ENCODE results near the gene ANKS1B. TPM values are rescaled to one million over a fixed set of nuclear protein-coding genes. Genes with fewer than 3 reads are reported as not detected.

The ANKS1B gene
- total RNA-seq, 1 experiment from 2014 or later = 0.54 TPM

DNA sequence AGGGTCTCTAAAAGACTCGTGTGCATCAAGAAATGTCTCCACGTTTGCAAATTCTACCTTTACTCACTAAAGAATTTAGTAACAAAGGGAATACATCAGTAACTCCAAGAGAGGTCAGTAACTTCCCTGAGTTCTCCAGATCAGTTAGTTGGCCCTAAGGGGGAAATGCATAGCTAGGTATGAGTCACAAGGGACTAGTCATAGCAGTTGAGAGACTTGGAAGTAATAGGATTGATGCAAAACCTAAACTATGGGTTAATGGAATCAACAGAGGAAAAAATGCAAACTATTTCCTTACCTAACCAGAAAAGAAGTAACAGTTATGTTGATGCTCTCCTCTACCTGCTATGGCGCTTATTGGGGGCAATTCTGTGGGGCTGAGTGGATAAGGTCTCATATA is 486.0 kb downstream of the ANKS1B start (continued):
- TF ChIP-seq ZBTB33 (IDR thresholded peaks at IDR 0.05; ENCODE audit: extremely low read depth, insufficient replicate concordance, low read length) = no peak
- TF ChIP-seq ZFX (IDR thresholded peaks at IDR 0.05) = no peak
- TF ChIP-seq JUND (IDR thresholded peaks at IDR 0.05) = no peak
- no peak for TF ChIP-seq POLR2AphosphoS5 (IDR thresholded peaks at IDR 0.05; ENCODE audit: low read depth, low read length)
- no peak for TF ChIP-seq TCF7L2 (IDR thresholded peaks at IDR 0.05; ENCODE audit: borderline replicate concordance, extremely low read depth, insufficient read depth, insufficient read length)
- TF ChIP-seq YY1 (IDR thresholded peaks at IDR 0.05; ENCODE audit: extremely low read depth, insufficient replicate concordance, low read depth, low read length) = no peak
- no peak for TF ChIP-seq SIN3A (IDR thresholded peaks at IDR 0.05; ENCODE audit: low read depth)

GRCh38 chr12:99495799-99496198 is 488.9 kb downstream of the ANKS1B start:
- no peak overlapping the region for H3K4me2 ChIP-seq (ENCODE audit: low read length)
- intact Hi-C loops (cut with micrococcal nuclease) = no loop called here
- no peak for DNase-seq (ENCODE audit: low read depth, low spot score)
- H3K9me2 ChIP-seq (ENCODE audit: insufficient read depth) = no peaks in the 10 kb centered on the region; the same call in 1 of the 2 replicates
- CTCF ChIA-PET = no interaction called here
- H3K9me3 ChIP-seq (ENCODE audit: control insufficient read depth in 1 of 2, insufficient read depth in 1 of 2, low read depth in 1 of 2, low read length in 2 of 2) = no peaks in the 10 kb centered on the region
- no peaks in the 10 kb centered on the region for H4K20me1 ChIP-seq (ENCODE audit: insufficient read depth)
- H3K36me3 ChIP-seq (ENCODE audit: control insufficient read depth in 1 of 2, insufficient read depth in 2 of 2, low read length in 2 of 2) = no peaks in the 10 kb centered on the region
- H3K9ac ChIP-seq (ENCODE audit: low read length) = no peak overlapping the region
- no peaks in the 10 kb centered on the region; the same call in 1 of the 2 replicates for H3K27me3 ChIP-seq (ENCODE audit: insufficient read depth, low read length)
- H3K27ac ChIP-seq (ENCODE audit: low read depth, low read length) = no peak overlapping the region
- RAD21 ChIA-PET (ENCODE audit: low non-redundant PET in 1 of 2, low total read pairs in 2 of 2, uncharacterized antibody in 2 of 2, unreplicated experiment in 2 of 2) = no interaction called here
- no peak for ATAC-seq
- no peak overlapping the region for H3K4me3 ChIP-seq (replicated peaks in 1 of 2; ENCODE audit: low read depth in 1 of 2, low read length in 2 of 2)
- TF ChIP-seq, protein P1, sequence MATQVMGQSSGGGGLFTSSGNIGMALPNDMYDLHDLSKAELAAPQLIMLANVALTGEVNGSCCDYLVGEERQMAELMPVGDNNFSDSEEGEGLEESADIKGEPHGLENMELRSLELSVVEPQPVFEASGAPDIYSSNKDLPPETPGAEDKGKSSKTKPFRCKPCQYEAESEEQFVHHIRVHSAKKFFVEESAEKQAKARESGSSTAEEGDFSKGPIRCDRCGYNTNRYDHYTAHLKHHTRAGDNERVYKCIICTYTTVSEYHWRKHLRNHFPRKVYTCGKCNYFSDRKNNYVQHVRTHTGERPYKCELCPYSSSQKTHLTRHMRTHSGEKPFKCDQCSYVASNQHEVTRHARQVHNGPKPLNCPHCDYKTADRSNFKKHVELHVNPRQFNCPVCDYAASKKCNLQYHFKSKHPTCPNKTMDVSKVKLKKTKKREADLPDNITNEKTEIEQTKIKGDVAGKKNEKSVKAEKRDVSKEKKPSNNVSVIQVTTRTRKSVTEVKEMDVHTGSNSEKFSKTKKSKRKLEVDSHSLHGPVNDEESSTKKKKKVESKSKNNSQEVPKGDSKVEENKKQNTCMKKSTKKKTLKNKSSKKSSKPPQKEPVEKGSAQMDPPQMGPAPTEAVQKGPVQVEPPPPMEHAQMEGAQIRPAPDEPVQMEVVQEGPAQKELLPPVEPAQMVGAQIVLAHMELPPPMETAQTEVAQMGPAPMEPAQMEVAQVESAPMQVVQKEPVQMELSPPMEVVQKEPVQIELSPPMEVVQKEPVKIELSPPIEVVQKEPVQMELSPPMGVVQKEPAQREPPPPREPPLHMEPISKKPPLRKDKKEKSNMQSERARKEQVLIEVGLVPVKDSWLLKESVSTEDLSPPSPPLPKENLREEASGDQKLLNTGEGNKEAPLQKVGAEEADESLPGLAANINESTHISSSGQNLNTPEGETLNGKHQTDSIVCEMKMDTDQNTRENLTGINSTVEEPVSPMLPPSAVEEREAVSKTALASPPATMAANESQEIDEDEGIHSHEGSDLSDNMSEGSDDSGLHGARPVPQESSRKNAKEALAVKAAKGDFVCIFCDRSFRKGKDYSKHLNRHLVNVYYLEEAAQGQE (IDR thresholded peaks at IDR 0.05; ENCODE audit: low read depth) = no peak
- TF ChIP-seq EZH2phosphoT487 (IDR thresholded peaks at IDR 0.05; ENCODE audit: borderline replicate concordance) (no peak), ZBTB33 (IDR thresholded peaks at IDR 0.05; ENCODE audit: extremely low read depth, insufficient replicate concordance, low read length) (no peak), RAD21 (IDR thresholded peaks at IDR 0.05; ENCODE audit: low read depth) (no peak), SRF (IDR thresholded peaks at IDR 0.05; ENCODE audit: low read depth) (no peak), SP1 (IDR thresholded peaks at IDR 0.05; ENCODE audit: low read depth) (no peak), ZNF274 (IDR thresholded peaks at IDR 0.05; ENCODE audit: low read depth, low read length) (no peak)
- BruUV-seq (replicated peaks) = no TSS peak
- no peak overlapping the region for H2AFZ ChIP-seq (ENCODE audit: low read depth, low read length, poor library complexity, severe bottlenecking)
- H3K4me1 ChIP-seq (ENCODE audit: control insufficient read depth in 1 of 2, insufficient read depth in 2 of 2, low read length in 2 of 2) = no peaks in the 10 kb centered on the region
- POLR2A ChIA-PET = no interaction called here
- H3K79me2 ChIP-seq (ENCODE audit: insufficient read depth, low read length) = no peaks in the 10 kb centered on the region

Measured in HCT116 (cell line).